HepG2 (cell line): ENCODE data around the gene SURF6.

ENCODE experiments used
- PHF20 ChIP-seq: sonication (generic); formaldehyde crosslinking; IDR thresholded peaks from 2 replicates; pipeline ENCODE4 v1.5.0; 2020; ENCODE audit warnings: mild to moderate bottlenecking, missing genetic modification reagents
- POLR2A ChIP-seq, 2 experiments: IDR thresholded peaks; 2 replicates each; pipeline ENCODE4 v1.6.1; 2011; ENCODE audit warnings: low read depth in 2 of 2, low read length in 2 of 2, mild to moderate bottlenecking in 1 of 2, moderate library complexity in 1 of 2; ENCODE audit not compliant: insufficient read depth in 1 of 2
- ZNF354B ChIP-seq: sonication (generic); formaldehyde crosslinking; IDR thresholded peaks from 2 replicates; pipeline ENCODE4 v1.8.0; 2022; ENCODE audit warnings: mild to moderate bottlenecking, missing genetic modification reagents

- no peak for TF ChIP-seq PHF20 (CRISPR knock-in tag)
- TF ChIP-seq POLR2A (IDR thresholded peaks at IDR 0.05; ENCODE audit: insufficient read depth in 1 of 2, low read depth in 2 of 2, low read length in 2 of 2) = no peak
- no peak for TF ChIP-seq ZNF354B (CRISPR knock-in tag)
Measured at GRCh38 chr9:133379153-133380086, 43.4 kb upstream of the SURF6 start.
